Prostate gland (tissue), 2 donors: Measurements from ENCODE around the gene KIF21B. TPM values are rescaled to one million over a fixed set of nuclear protein-coding genes. Genes with fewer than 3 reads are reported as not detected.

ENCODE experiments used
- DNase-seq: peaks from one replicate; pipeline ENCODE4 v3.0.0-alpha.2; 2019; ENCODE audit warnings: low spot score
- H3K27ac ChIP-seq, 2 donors: fragments of 200-600 bp; sonication (generic); 2 replicates each; pipeline ENCODE4 v1.5.1; 2017 to 2019
- H3K27me3 ChIP-seq: fragments of 200-600 bp; sonication (generic); replicated peaks from 2 replicates; pipeline ENCODE4 v1.5.1; 2019; ENCODE audit not compliant: insufficient read depth
- H3K36me3 ChIP-seq, 2 donors: fragments of 200-600 bp; sonication (generic); 1 replicate in 1 of 2; 2 replicates in 1 of 2; pipeline versions ENCODE4 v1.5.1 to v1.8.1; 2017 to 2019
- H3K4me1 ChIP-seq: fragments of 200-600 bp; sonication (generic); replicated peaks from 2 replicates; pipeline ENCODE4 v1.5.1; 2019
- H3K4me3 ChIP-seq, 2 donors: fragments of 200-600 bp; sonication (generic); 2 replicates each; pipeline ENCODE4 v1.5.1; 2017 to 2019
- H3K9me3 ChIP-seq: fragments of 200-600 bp; sonication (generic); 2 replicates; pipeline ENCODE4 v1.5.1; 2017
- POLR2A ChIP-seq: fragments of 450-650 bp; IDR thresholded peaks from one replicate; pipeline ENCODE4 v1.6.1; 2016; ENCODE audit warnings: antibody characterized with exemption, mild to moderate bottlenecking
- POLR2AphosphoS5 ChIP-seq: sonication (generic); formaldehyde crosslinking; IDR thresholded peaks from one replicate; pipeline ENCODE4 v1.6.1; 2017; ENCODE audit warnings: antibody characterized with exemption
- WGBS: methylation state at CpG from one replicate; pipeline ENCODE4 v1.1.5; 2018; 5-methylcytosine and 5-hydroxymethylcytosine counted together
- intact Hi-C: fragments of 100-400 bp; cut with DNase I; formaldehyde crosslinking; loops from one replicate; pipeline ENCODE4 v1.14.2; 2022
- total RNA-seq, 2 donors: library from RNA; depleted of rRNA; stranded (reverse); fragments of >200 nt; gene quantifications; one replicate each; pipeline ENCODE4 v1.1.0, GENCODE V29; 2016
- TF ChIP-seq, protein P1 (sequence below), 4 experiments: fragments of 200-600 bp in 2 of 4; fragments of 450-650 bp in 2 of 4; sonication (generic) in 2 of 4; IDR thresholded peaks; 1 replicate in 3 of 4; 2 replicates in 1 of 4; pipeline ENCODE4 v1.5.1; 2016 to 2019; ENCODE audit warnings: antibody characterized with exemption in 4 of 4, mild to moderate bottlenecking in 2 of 4, moderate library complexity in 2 of 4

KIF21B gene
- total RNA-seq, 2 donors from 2014 or later = 0.46 to 10.5 TPM

DNA sequence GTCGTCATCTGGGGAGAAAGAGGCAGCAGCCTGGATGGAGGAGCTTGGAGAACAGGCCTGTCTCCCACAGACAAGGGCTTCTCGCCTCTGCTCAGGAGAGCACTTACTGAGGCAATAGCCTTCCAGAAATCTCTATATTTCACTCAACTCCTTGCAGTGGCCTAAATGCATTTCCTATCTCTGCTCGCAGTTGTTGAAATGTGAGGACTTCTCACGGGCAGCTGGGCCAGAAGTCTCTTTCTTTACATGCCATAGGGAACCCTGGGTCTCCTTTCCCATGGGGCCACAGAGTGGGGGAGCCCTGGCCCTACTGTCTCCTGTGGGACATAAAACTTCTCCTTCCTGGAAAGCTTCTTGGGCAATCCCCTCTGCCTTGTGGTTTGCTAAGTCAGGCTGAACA, 43.5 kb upstream of the KIF21B start:
- intact Hi-C loops = no loop called here
- DNase-seq = no peak
- H3K9me3 ChIP-seq = no peaks in the 10 kb centered on the region
- no peaks in the 10 kb centered on the region for H3K4me1 ChIP-seq
- no peaks in the 10 kb centered on the region for H3K27me3 ChIP-seq
- H3K36me3 ChIP-seq = no peaks in the 10 kb centered on the region
- H3K27ac ChIP-seq = no peak overlapping the region
- TF ChIP-seq, protein P1, sequence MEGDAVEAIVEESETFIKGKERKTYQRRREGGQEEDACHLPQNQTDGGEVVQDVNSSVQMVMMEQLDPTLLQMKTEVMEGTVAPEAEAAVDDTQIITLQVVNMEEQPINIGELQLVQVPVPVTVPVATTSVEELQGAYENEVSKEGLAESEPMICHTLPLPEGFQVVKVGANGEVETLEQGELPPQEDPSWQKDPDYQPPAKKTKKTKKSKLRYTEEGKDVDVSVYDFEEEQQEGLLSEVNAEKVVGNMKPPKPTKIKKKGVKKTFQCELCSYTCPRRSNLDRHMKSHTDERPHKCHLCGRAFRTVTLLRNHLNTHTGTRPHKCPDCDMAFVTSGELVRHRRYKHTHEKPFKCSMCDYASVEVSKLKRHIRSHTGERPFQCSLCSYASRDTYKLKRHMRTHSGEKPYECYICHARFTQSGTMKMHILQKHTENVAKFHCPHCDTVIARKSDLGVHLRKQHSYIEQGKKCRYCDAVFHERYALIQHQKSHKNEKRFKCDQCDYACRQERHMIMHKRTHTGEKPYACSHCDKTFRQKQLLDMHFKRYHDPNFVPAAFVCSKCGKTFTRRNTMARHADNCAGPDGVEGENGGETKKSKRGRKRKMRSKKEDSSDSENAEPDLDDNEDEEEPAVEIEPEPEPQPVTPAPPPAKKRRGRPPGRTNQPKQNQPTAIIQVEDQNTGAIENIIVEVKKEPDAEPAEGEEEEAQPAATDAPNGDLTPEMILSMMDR (IDR thresholded peaks at IDR 0.05) = no peak
- no peak overlapping the region for H3K4me3 ChIP-seq
- WGBS = 92% methylated on average over 4 of the region's 4 CpGs

DNA sequence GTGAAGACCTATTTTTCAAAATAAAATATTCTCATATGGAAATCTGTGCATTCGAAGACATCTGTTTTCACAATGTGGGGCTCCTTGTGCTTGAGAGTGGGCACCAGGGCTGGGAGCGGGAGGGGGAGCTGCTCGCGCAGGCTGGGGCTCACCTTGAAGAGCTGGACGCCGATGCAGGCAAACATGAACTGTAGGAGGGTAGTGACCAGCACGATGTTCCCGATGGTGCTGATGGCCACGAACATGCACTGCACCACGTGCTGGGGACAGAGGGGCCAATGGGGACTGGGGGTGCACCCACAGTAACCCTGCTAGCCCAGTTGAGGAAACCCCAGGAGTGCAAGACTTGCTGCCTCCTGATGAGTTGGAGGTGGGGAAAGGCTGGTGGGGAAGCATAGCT, 42.2 kb upstream of the KIF21B start:
- no peak overlapping the region for H3K4me3 ChIP-seq
- DNase-seq = no peak
- no peaks in the 10 kb centered on the region for H3K36me3 ChIP-seq
- 93% methylated on average over 10 of the region's 10 CpGs for WGBS
- no peak for TF ChIP-seq POLR2A
- no peak for TF ChIP-seq POLR2AphosphoS5
- TF ChIP-seq, protein P1 (IDR thresholded peaks at IDR 0.05) = no peak
- H3K4me1 ChIP-seq = no peaks in the 10 kb centered on the region
- intact Hi-C loops = no loop called here
- H3K27ac ChIP-seq = no peak overlapping the region
- H3K27me3 ChIP-seq = no peaks in the 10 kb centered on the region
- H3K9me3 ChIP-seq = no peaks in the 10 kb centered on the region

DNA sequence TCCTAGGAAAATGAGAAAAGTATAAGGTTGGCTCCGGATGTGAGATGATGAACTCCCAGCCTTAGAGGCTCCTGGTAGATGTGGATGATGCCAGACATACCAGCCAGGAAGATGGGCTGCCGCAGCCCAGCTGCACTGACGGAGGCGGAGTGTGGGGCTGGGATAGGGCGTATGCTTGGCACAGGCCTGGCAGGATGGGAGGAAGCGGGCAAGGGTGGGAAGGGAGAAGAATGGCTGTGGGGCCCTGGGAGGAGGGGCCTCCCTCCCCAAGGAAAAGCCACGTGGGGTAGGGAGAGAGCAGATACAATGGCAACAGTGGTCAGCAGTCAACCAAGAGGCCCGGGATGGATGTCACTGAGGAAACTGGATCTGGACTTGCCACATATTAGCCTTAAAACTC, 41.3 kb upstream of the KIF21B start:
- intact Hi-C loops = no loop called here
- no peak for DNase-seq
- 80% methylated on average over 8 of the region's 8 CpGs for WGBS

DNA sequence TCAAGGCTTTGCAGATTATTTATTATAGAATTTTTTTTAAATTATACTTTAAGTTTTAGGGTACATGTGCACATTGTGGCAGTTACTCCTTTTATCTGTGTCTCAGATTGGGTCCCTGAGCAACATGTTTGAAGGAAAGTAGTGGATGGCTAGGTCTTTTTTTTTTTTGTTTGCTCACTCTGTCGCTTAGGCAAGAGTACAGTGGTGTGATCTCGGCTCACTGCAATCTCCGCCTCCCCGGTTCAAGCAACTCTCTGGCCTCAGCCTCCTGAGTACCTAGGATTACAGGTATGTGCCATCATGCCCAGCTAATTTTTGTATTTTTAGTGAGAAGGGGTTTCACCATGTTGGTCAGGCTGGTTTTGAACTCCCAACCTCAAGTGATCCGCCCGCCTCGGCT, 39.6 kb upstream of the KIF21B start:
- no peak for DNase-seq
- WGBS = 81% methylated on average over 7 of the region's 7 CpGs
- no peaks in the 10 kb centered on the region for H3K36me3 ChIP-seq
- H3K4me3 ChIP-seq = no peak overlapping the region
- TF ChIP-seq POLR2AphosphoS5 (no peak), POLR2A (no peak)
- TF ChIP-seq, protein P1 (IDR thresholded peaks at IDR 0.05) = no peak
- no peaks in the 10 kb centered on the region for H3K9me3 ChIP-seq
- H3K4me1 ChIP-seq = no peaks in the 10 kb centered on the region
- H3K27ac ChIP-seq = no peak overlapping the region
- intact Hi-C loops = no loop called here
- H3K27me3 ChIP-seq = no peaks in the 10 kb centered on the region

More for the DNA sequence above, 41.3 kb upstream of the KIF21B start:
- no peaks in the 10 kb centered on the region for H3K9me3 ChIP-seq
- H3K4me1 ChIP-seq = no peaks in the 10 kb centered on the region
- TF ChIP-seq POLR2AphosphoS5 (no peak), POLR2A (no peak)
- TF ChIP-seq, protein P1 (IDR thresholded peaks at IDR 0.05) = no peak
- H3K36me3 ChIP-seq = no peaks in the 10 kb centered on the region
- H3K27ac ChIP-seq = no peak overlapping the region
- H3K4me3 ChIP-seq = no peak overlapping the region
- no peaks in the 10 kb centered on the region for H3K27me3 ChIP-seq

DNA sequence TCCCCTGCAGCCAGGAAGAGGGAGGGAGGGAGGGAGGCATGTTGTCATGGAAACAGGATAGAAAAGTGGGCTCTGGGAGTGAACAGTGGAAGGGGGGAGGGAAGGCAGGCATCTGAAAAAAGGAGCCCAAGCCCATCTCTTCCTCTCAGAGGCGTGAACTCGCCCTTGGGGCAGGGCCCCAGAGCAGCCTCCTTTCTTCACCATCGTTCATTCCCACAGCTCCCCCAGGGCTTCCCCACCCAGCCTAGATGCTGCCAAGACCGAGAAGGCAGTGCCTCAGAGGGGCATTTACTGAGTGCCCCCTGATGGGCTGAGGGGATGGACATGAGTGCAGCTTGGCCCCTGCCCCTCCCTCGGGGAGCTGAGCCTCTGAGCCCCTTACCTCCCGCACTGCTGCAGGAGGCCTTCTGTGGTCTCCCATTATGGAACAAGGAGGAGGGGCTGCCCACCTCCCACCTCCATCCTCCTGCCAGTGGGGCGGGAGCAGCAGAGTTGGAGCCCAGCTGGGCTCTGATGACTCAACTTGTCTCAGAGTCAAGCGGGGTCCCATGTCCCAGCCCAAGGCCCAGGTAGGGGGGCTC, 39.1 kb upstream of the KIF21B start:
- 69% methylated on average over 8 of the region's 8 CpGs for WGBS

More for the DNA sequence above, 39.1 kb upstream of the KIF21B start:
- intact Hi-C loops = no loop called here
- TF ChIP-seq POLR2AphosphoS5 (no peak), POLR2A (no peak)
- TF ChIP-seq, protein P1 (IDR thresholded peaks at IDR 0.05) = no peak
- Histone ChIP-seq H3K27ac (no peak overlapping the region), H3K27me3 (no peaks in the 10 kb centered on the region), H3K4me1 (no peaks in the 10 kb centered on the region), H3K36me3 (no peaks in the 10 kb centered on the region), H3K4me3 (no peak overlapping the region), H3K9me3 (no peaks in the 10 kb centered on the region)
- DNase-seq = no peak
